HCT116 (cell line): Measurements from ENCODE around the gene NTSR2. TPM values are rescaled to one million over a fixed set of nuclear protein-coding genes. Genes with fewer than 3 reads are reported as not detected.

ENCODE experiments used
- ATAC-seq: fragments of 200-7000 bp; cut with Tn5 transposase; 2 replicates; pipeline ENCODE4 v1.9.1; 2020; ENCODE audit warnings: mild to moderate bottlenecking, moderate library complexity
- BruUV-seq: library from RNA; stranded (reverse); fragments of 400-500 nt; replicated peaks from 2 replicates; lab custom pipeline; 2021; lab: Mats Ljungman, UMichigan
- CTCF ChIA-PET: fragments of 300-600 bp; sonication (Branson Sonifier 250); formaldehyde crosslinking; loops from one replicate; lab custom pipeline; 2021; ENCODE audit warnings: antibody characterized with exemption; lab: Charles Lee
- POLR2A ChIA-PET: fragments of 300-600, 350-600 bp; sonication (Branson Sonifier 250); formaldehyde crosslinking; loops from one replicate; lab custom pipeline; 2021; ENCODE audit warnings: antibody characterized with exemption; lab: Charles Lee
- RAD21 ChIA-PET, 2 experiments: fragments of 300-600 bp; sonication (Branson Sonifier 250); formaldehyde crosslinking; loops; one replicate each; lab custom pipeline; 2023; ENCODE audit warnings: low total read pairs in 2 of 2; ENCODE audit not compliant: uncharacterized antibody in 2 of 2, unreplicated experiment in 2 of 2, low non-redundant PET in 1 of 2; lab: Charles Lee
- DNase-seq: peaks from one replicate; pipeline ENCODE4 v3.0.0-alpha.2; 2010; ENCODE audit warnings: low read depth, low spot score
- H2AFZ ChIP-seq: fragments of 200-600 bp; shearing (Covaris generic), sonication (generic); 2 replicates; pipeline ENCODE4 v1.6.1; 2017; ENCODE audit warnings: low read depth, mixed run types, mixed read lengths, antibody characterized with exemption, low read length; ENCODE audit not compliant: poor library complexity, severe bottlenecking
- H3K27ac ChIP-seq: 2 replicates; pipeline ENCODE4 v1.5.1; 2012; ENCODE audit warnings: low read depth, low read length
- H3K27me3 ChIP-seq: fragments of 200-600 bp; sonication (generic); 2 replicates; pipeline ENCODE4 v1.6.1; 2016; ENCODE audit warnings: mixed run types, low read length, mixed read lengths; ENCODE audit not compliant: insufficient read depth
- H3K36me3 ChIP-seq, 2 experiments: fragments of 200-500 bp in 1 of 2; fragments of 200-600 bp in 1 of 2; sonication (Bioruptor generic) in 1 of 2; sonication (generic) in 1 of 2; 2 replicates each; pipeline versions ENCODE4 v1.5.1 to v1.6.1; 2014 to 2016; ENCODE audit warnings: low read length in 2 of 2, inconsistent platforms in 1 of 2, mixed read lengths in 1 of 2, mixed run types in 1 of 2; ENCODE audit not compliant: insufficient read depth in 2 of 2, control insufficient read depth in 1 of 2
- H3K4me1 ChIP-seq, 2 experiments: fragments of 200-600 bp in 1 of 2; sonication (generic) in 1 of 2; 2 replicates each; pipeline versions ENCODE4 v1.5.1 to v1.6.1; 2012 to 2017; ENCODE audit warnings: low read length in 2 of 2, inconsistent platforms in 1 of 2, mild to moderate bottlenecking in 1 of 2, mixed read lengths in 1 of 2, mixed run types in 1 of 2, moderate library complexity in 1 of 2; ENCODE audit not compliant: insufficient read depth in 2 of 2, control insufficient read depth in 1 of 2
- H3K4me2 ChIP-seq: fragments of 200-600 bp; sonication (generic); 2 replicates; pipeline ENCODE4 v1.6.1; 2017; ENCODE audit warnings: mixed run types, low read length, mixed read lengths
- H3K4me3 ChIP-seq, 2 experiments: fragments of 200-600 bp in 1 of 2; sonication (generic) in 1 of 2; replicated peaks in 1 of 2; 2 replicates each; pipeline ENCODE4 v1.5.1; 2011 to 2016; ENCODE audit warnings: low read length in 2 of 2, control low read depth in 1 of 2, low read depth in 1 of 2, mild to moderate bottlenecking in 1 of 2, mixed read lengths in 1 of 2, mixed run types in 1 of 2
- H3K79me2 ChIP-seq: fragments of 200-600 bp; sonication (generic); 2 replicates; pipeline ENCODE4 v1.6.1; 2017; ENCODE audit warnings: mild to moderate bottlenecking, mixed run types, low read length, moderate library complexity, mixed read lengths; ENCODE audit not compliant: insufficient read depth
- H3K9ac ChIP-seq: fragments of 200-600 bp; sonication (generic); 2 replicates; pipeline ENCODE4 v1.6.1; 2016; ENCODE audit warnings: low read length, mixed read lengths
- H3K9me2 ChIP-seq: fragments of 200-600 bp; sonication (generic), shearing (Covaris generic); 2 replicates; pipeline ENCODE4 v1.6.1; 2017; ENCODE audit warnings: mixed run types, mild to moderate bottlenecking, moderate library complexity; ENCODE audit not compliant: insufficient read depth
- H3K9me3 ChIP-seq, 2 experiments: fragments of 200-500 bp in 1 of 2; fragments of 200-600 bp in 1 of 2; sonication (Bioruptor generic) in 1 of 2; sonication (generic) in 1 of 2; 2 replicates each; pipeline ENCODE4 v1.6.1; 2014 to 2017; ENCODE audit warnings: low read length in 2 of 2, mixed read lengths in 2 of 2, inconsistent platforms in 1 of 2, low read depth in 1 of 2, mild to moderate bottlenecking in 1 of 2, mixed run types in 1 of 2, moderate library complexity in 1 of 2; ENCODE audit not compliant: control insufficient read depth in 1 of 2, insufficient read depth in 1 of 2
- H4K20me1 ChIP-seq: fragments of 200-600 bp; sonication (generic), shearing (Covaris generic); 2 replicates; pipeline ENCODE4 v1.6.1; 2017; ENCODE audit warnings: mixed run types, mild to moderate bottlenecking, moderate library complexity; ENCODE audit not compliant: insufficient read depth
- CBX3 ChIP-seq: IDR thresholded peaks from 2 replicates; pipeline ENCODE4 v1.6.1; 2012; ENCODE audit warnings: low read depth
- CEBPB ChIP-seq: IDR thresholded peaks from 2 replicates; pipeline ENCODE4 v1.6.1; 2012; ENCODE audit warnings: low read depth
- EZH2 ChIP-seq: fragments of 200-600 bp; sonication (generic); IDR thresholded peaks from 2 replicates; pipeline ENCODE4 v1.6.1; 2017; ENCODE audit warnings: antibody characterized with exemption, mixed run types
- EZH2phosphoT487 ChIP-seq: fragments of 200-600 bp; IDR thresholded peaks from 2 replicates; pipeline ENCODE4 v1.6.1; 2018; ENCODE audit warnings: antibody characterized with exemption, borderline replicate concordance
- FOSL1 ChIP-seq: IDR thresholded peaks from 2 replicates; pipeline ENCODE4 v1.6.1; 2012; ENCODE audit warnings: low read depth
- JUND ChIP-seq: IDR thresholded peaks from 2 replicates; pipeline ENCODE4 v1.6.1; 2012
- POLR2A ChIP-seq: IDR thresholded peaks from 2 replicates; pipeline ENCODE4 v1.7.0; 2011; ENCODE audit warnings: borderline replicate concordance; ENCODE audit not compliant: insufficient read depth, insufficient read length; ENCODE audit errors: extremely low read depth
- RAD21 ChIP-seq: IDR thresholded peaks from 2 replicates; pipeline ENCODE4 v1.6.1; 2012; ENCODE audit warnings: low read depth, mild to moderate bottlenecking
- SIN3A ChIP-seq: IDR thresholded peaks from 2 replicates; pipeline ENCODE4 v1.6.1; 2012; ENCODE audit warnings: low read depth
- SP1 ChIP-seq: IDR thresholded peaks from 2 replicates; pipeline ENCODE4 v1.6.1; 2012; ENCODE audit warnings: low read depth
- SRF ChIP-seq: IDR thresholded peaks from 2 replicates; pipeline ENCODE4 v1.6.1; 2012; ENCODE audit warnings: low read depth
- TCF7L2 ChIP-seq: IDR thresholded peaks from 2 replicates; pipeline ENCODE4 v1.7.0; 2011; ENCODE audit warnings: borderline replicate concordance, inconsistent platforms; ENCODE audit not compliant: insufficient read depth, insufficient read length; ENCODE audit errors: extremely low read depth
- YY1 ChIP-seq: IDR thresholded peaks from 2 replicates; pipeline ENCODE4 v1.6.1; 2011; ENCODE audit warnings: low read length, low read depth, moderate library complexity, mild to moderate bottlenecking; ENCODE audit not compliant: insufficient replicate concordance; ENCODE audit errors: extremely low read depth
- ZFX ChIP-seq: fragments of 450-650 bp; IDR thresholded peaks from 2 replicates; pipeline ENCODE4 v1.6.1; 2017
- ZNF274 ChIP-seq: fragments of 200-500 bp; sonication (Bioruptor generic); IDR thresholded peaks from 2 replicates; pipeline ENCODE4 v1.6.1; 2014; ENCODE audit warnings: mild to moderate bottlenecking, low read depth, low read length, inconsistent platforms
- intact Hi-C: fragments of 100-400 bp; cut with micrococcal nuclease; formaldehyde crosslinking; loops from 2 replicates; pipeline ENCODE4 v1.10.0; 2022
- total RNA-seq: library from RNA; stranded (reverse); gene quantifications from one replicate; pipeline ENCODE4 v1.2.1, GENCODE V29; 2021; ENCODE audit not compliant: unreplicated experiment
- TF ChIP-seq, protein P1 (sequence below), 3 experiments: fragments of 200-600 bp in 1 of 3; sonication (generic) in 1 of 3; IDR thresholded peaks in 2 of 3; conservative IDR thresholded peaks in 1 of 3; 2 replicates each; pipeline ENCODE4 v1.5.1; 2012 to 2017; ENCODE audit warnings: low read depth in 2 of 3, low read length in 2 of 3, antibody characterized with exemption in 1 of 3, borderline replicate concordance in 1 of 3, control low read depth in 1 of 3, mild to moderate bottlenecking in 1 of 3, mixed read lengths in 1 of 3, mixed run types in 1 of 3, moderate library complexity in 1 of 3; ENCODE audit not compliant: insufficient read depth in 1 of 3
- TF ChIP-seq, protein P2 (sequence below): IDR thresholded peaks from 2 replicates; pipeline ENCODE4 v1.6.1; 2012
- TF ChIP-seq, protein P3 (sequence below): IDR thresholded peaks from 2 replicates; pipeline ENCODE4 v1.6.1; 2012
- TF ChIP-seq, protein P4 (sequence below): IDR thresholded peaks from 2 replicates; pipeline ENCODE4 v1.6.1; 2012; ENCODE audit warnings: low read depth
- TF ChIP-seq, protein P5 (sequence below): IDR thresholded peaks from 2 replicates; pipeline ENCODE4 v1.6.1; 2011; ENCODE audit warnings: mild to moderate bottlenecking, low read length, moderate library complexity; ENCODE audit not compliant: insufficient replicate concordance; ENCODE audit errors: extremely low read depth

The NTSR2 gene
- total RNA-seq, 1 experiment from 2014 or later, result not detected

DNA sequence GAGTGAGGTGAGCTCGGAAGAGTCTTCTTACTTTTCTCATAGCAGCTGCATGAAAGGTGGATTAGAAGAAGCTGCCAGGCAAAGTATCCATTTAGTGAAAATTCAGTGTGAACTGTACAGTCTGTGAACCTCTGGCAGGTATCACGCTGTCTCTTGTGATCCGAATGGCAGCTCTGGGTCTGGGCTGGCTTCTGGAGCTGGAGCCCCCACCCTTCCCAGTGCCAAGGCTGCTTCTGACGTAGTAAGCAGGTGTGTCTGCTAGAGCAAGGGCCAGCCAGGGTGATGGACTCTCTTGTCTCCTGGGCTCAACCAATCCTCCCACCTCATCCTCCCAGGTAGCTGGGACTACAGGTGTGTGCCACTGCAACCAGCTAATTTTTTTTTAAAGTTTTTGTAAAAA, 14.0 kb upstream of the NTSR2 start:
- Histone ChIP-seq H3K27ac (no peak overlapping the region), H3K9ac (no peak overlapping the region), H3K4me1 (peaks cover 16 to 26% of the 10 kb centered on the region in 2 experiments; a peak in 3 of 4 replicates), H3K9me3 (no peaks in the 10 kb centered on the region), H4K20me1 (no peaks in the 10 kb centered on the region), H3K79me2 (no peaks in the 10 kb centered on the region), H3K9me2 (no peaks in the 10 kb centered on the region), H3K4me2 (no peak overlapping the region), H3K4me3 (no peak overlapping the region), H3K36me3 (no peaks in the 10 kb centered on the region), H2AFZ (no peak overlapping the region), H3K27me3 (no peaks in the 10 kb centered on the region)
- TF ChIP-seq, protein P1, sequence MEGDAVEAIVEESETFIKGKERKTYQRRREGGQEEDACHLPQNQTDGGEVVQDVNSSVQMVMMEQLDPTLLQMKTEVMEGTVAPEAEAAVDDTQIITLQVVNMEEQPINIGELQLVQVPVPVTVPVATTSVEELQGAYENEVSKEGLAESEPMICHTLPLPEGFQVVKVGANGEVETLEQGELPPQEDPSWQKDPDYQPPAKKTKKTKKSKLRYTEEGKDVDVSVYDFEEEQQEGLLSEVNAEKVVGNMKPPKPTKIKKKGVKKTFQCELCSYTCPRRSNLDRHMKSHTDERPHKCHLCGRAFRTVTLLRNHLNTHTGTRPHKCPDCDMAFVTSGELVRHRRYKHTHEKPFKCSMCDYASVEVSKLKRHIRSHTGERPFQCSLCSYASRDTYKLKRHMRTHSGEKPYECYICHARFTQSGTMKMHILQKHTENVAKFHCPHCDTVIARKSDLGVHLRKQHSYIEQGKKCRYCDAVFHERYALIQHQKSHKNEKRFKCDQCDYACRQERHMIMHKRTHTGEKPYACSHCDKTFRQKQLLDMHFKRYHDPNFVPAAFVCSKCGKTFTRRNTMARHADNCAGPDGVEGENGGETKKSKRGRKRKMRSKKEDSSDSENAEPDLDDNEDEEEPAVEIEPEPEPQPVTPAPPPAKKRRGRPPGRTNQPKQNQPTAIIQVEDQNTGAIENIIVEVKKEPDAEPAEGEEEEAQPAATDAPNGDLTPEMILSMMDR (IDR thresholded peaks at IDR 0.05 in 2 of 3, conservative IDR thresholded peaks at IDR 0.05 in 1 of 3; ENCODE audit: borderline replicate concordance in 1 of 3, insufficient read depth in 1 of 3, low read depth in 2 of 3, low read length in 2 of 3), result no peak
- TF ChIP-seq ZNF274 (no peak), POLR2A (no peak), RAD21 (no peak), TCF7L2 (no peak), SP1 (no peak), SIN3A (no peak), ZFX (no peak), EZH2 (no peak), CEBPB (no peak), JUND (no peak), EZH2phosphoT487 (no peak), FOSL1 (no peak), CBX3 (no peak), YY1 (no peak), SRF (no peak)
- TF ChIP-seq, protein P2, sequence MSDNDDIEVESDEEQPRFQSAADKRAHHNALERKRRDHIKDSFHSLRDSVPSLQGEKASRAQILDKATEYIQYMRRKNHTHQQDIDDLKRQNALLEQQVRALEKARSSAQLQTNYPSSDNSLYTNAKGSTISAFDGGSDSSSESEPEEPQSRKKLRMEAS, result no peak
- TF ChIP-seq, protein P3, sequence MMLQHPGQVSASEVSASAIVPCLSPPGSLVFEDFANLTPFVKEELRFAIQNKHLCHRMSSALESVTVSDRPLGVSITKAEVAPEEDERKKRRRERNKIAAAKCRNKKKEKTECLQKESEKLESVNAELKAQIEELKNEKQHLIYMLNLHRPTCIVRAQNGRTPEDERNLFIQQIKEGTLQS, result no peak
- TF ChIP-seq, protein P4, sequence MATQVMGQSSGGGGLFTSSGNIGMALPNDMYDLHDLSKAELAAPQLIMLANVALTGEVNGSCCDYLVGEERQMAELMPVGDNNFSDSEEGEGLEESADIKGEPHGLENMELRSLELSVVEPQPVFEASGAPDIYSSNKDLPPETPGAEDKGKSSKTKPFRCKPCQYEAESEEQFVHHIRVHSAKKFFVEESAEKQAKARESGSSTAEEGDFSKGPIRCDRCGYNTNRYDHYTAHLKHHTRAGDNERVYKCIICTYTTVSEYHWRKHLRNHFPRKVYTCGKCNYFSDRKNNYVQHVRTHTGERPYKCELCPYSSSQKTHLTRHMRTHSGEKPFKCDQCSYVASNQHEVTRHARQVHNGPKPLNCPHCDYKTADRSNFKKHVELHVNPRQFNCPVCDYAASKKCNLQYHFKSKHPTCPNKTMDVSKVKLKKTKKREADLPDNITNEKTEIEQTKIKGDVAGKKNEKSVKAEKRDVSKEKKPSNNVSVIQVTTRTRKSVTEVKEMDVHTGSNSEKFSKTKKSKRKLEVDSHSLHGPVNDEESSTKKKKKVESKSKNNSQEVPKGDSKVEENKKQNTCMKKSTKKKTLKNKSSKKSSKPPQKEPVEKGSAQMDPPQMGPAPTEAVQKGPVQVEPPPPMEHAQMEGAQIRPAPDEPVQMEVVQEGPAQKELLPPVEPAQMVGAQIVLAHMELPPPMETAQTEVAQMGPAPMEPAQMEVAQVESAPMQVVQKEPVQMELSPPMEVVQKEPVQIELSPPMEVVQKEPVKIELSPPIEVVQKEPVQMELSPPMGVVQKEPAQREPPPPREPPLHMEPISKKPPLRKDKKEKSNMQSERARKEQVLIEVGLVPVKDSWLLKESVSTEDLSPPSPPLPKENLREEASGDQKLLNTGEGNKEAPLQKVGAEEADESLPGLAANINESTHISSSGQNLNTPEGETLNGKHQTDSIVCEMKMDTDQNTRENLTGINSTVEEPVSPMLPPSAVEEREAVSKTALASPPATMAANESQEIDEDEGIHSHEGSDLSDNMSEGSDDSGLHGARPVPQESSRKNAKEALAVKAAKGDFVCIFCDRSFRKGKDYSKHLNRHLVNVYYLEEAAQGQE, result no peak
- TF ChIP-seq, protein P5, sequence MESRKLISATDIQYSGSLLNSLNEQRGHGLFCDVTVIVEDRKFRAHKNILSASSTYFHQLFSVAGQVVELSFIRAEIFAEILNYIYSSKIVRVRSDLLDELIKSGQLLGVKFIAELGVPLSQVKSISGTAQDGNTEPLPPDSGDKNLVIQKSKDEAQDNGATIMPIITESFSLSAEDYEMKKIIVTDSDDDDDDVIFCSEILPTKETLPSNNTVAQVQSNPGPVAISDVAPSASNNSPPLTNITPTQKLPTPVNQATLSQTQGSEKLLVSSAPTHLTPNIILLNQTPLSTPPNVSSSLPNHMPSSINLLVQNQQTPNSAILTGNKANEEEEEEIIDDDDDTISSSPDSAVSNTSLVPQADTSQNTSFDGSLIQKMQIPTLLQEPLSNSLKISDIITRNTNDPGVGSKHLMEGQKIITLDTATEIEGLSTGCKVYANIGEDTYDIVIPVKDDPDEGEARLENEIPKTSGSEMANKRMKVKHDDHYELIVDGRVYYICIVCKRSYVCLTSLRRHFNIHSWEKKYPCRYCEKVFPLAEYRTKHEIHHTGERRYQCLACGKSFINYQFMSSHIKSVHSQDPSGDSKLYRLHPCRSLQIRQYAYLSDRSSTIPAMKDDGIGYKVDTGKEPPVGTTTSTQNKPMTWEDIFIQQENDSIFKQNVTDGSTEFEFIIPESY, result no peak
- ChIA-PET RAD21 (no interaction called here), CTCF (interaction anchor here (0.9 to 1.4 kb wide), 4 partner anchors 9 to 551 kb away, joined by 3 to 10 read pairs (median 4); a partner anchor contains a TSS), POLR2A (no interaction called here)
- DNase-seq (no peak), ATAC-seq (no peak)
- intact Hi-C loops, result loop anchor here (2.0 to 5.0 kb wide), 3 partner anchors 102 to 552 kb away; a partner anchor contains a TSS
- BruUV-seq, result no TSS peak
